ENCODE measurements around the gene IFNA17. TPM values are rescaled to one million over a fixed set of nuclear protein-coding genes. Genes with fewer than 3 reads are reported as not detected.
"Not testable (repeated sequence)": the region's sequence is repeated elsewhere in the genome, so short reads cannot be mapped to it uniquely, and the experiment has no call there.

IFNA17 gene
- total RNA-seq, 4 donors from 2014 or later: not detected

DNA sequence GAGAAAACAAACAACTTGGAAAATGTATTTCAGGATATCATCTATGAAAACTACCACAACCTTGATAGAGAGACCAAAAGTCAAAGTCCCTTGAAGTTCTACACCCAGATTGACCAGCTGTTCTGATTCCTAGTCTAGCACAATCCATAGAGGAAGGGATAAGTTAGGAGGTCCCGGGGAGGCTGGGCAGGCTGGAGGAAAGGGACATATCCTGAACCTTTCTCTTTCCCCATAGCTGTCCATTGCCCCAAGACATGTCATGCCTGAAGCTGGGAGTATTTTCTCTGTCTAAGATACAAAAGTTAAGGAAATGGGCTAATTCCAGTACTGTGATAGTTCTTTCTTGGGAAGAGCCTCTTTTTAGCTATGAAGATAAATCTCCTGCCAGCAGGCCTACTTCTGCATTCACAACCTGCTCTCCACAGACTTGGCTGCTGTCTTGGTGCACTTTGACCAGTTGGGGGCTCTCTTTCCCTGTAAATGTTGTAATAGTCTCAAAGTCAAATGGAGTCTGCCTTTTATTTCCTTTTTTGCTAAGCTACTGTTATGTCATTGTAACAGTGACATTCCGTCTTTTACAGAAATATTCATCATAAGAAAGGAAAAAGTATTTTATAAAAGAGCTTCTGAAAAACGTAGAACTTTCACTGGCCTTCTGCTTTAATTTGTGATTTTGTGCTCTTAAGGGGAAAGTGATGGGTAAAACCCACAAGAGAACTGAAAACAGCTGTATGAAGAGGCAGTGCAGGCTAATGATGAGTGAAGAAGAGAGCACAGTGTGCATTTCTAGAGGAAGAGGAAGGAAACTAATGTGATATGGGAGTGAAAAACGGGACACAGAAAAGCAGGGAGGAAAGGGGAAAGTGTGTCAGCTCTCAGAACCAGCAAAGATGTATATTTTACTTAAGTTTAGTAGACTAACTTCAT, 44.9 kb downstream of the IFNA17 start:
- DNase-seq (ENCODE audit: extremely low spot score); H3K27ac ChIP-seq (replicated peaks in 1 of 4); H3K27me3 ChIP-seq; H3K9me3 ChIP-seq; H3K4me3 ChIP-seq; H3K36me3 ChIP-seq; H3K4me1 ChIP-seq: not testable (repeated sequence)
- intact Hi-C loops (cut with DNase I): loop anchor here (10.0 kb wide), 1 partner anchor 48 kb away; no protein-coding TSS in a partner anchor
- TF ChIP-seq, protein P1, sequence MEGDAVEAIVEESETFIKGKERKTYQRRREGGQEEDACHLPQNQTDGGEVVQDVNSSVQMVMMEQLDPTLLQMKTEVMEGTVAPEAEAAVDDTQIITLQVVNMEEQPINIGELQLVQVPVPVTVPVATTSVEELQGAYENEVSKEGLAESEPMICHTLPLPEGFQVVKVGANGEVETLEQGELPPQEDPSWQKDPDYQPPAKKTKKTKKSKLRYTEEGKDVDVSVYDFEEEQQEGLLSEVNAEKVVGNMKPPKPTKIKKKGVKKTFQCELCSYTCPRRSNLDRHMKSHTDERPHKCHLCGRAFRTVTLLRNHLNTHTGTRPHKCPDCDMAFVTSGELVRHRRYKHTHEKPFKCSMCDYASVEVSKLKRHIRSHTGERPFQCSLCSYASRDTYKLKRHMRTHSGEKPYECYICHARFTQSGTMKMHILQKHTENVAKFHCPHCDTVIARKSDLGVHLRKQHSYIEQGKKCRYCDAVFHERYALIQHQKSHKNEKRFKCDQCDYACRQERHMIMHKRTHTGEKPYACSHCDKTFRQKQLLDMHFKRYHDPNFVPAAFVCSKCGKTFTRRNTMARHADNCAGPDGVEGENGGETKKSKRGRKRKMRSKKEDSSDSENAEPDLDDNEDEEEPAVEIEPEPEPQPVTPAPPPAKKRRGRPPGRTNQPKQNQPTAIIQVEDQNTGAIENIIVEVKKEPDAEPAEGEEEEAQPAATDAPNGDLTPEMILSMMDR (IDR thresholded peaks at IDR 0.05): peak in 1 of 3 experiments; percentile 37
- WGBS: 34% methylated on average over 4 of the region's 4 CpGs

Other genes starting within 250 kb of the IFNA17 start
- gene HACD4, start 196.6 kb downstream of the IFNA17 start, total RNA-seq: 10 to 100 TPM; 13.8 to 25.0 (median 17.9) TPM
- gene IFNB1, start 150.3 kb downstream of the IFNA17 start, total RNA-seq: not detected
- gene IFNW1, start 86.4 kb downstream of the IFNA17 start, total RNA-seq: not detected
- gene IFNA21, start 61.6 kb downstream of the IFNA17 start, total RNA-seq: not detected
- not detected for gene IFNA4, start 40.6 kb downstream of the IFNA17 start, total RNA-seq
- gene IFNA7, start 26.0 kb downstream of the IFNA17 start, total RNA-seq: not detected
- gene IFNA10, start 21.1 kb downstream of the IFNA17 start, total RNA-seq: not detected
- gene IFNA16, start 10.9 kb downstream of the IFNA17 start, total RNA-seq: not detected
- not detected for gene IFNA14, start 11.8 kb upstream of the IFNA17 start, total RNA-seq
- gene IFNA5, start 77.1 kb upstream of the IFNA17 start, total RNA-seq: not detected
- 10 to 100 TPM; 19.2 to 22.8 (median 21.3) TPM for gene KLHL9, start 107.2 kb upstream of the IFNA17 start, total RNA-seq
- gene IFNA6, start 122.7 kb upstream of the IFNA17 start, total RNA-seq: not detected
- gene IFNA13, start 139.8 kb upstream of the IFNA17 start, total RNA-seq: not detected
- gene IFNA2, start 157.2 kb upstream of the IFNA17 start, total RNA-seq: not detected
- gene IFNA8, start 180.9 kb upstream of the IFNA17 start, total RNA-seq: not detected
- gene IFNA1, start 212.2 kb upstream of the IFNA17 start, total RNA-seq: not detected